ENCODE measurements around the gene ASB2.

Gene ASB2

GRCh38 chr14:93926873-93927799 lies 49.2 kb downstream of the ASB2 start, which contains the start of gene FAM181A:
Gene FAM181A (plus strand): TSS chr14:93927344. CDS start chr14:93928286, 942 bp downstream.
- DNase-seq (ENCODE audit: low read depth) = no peak

DNA sequence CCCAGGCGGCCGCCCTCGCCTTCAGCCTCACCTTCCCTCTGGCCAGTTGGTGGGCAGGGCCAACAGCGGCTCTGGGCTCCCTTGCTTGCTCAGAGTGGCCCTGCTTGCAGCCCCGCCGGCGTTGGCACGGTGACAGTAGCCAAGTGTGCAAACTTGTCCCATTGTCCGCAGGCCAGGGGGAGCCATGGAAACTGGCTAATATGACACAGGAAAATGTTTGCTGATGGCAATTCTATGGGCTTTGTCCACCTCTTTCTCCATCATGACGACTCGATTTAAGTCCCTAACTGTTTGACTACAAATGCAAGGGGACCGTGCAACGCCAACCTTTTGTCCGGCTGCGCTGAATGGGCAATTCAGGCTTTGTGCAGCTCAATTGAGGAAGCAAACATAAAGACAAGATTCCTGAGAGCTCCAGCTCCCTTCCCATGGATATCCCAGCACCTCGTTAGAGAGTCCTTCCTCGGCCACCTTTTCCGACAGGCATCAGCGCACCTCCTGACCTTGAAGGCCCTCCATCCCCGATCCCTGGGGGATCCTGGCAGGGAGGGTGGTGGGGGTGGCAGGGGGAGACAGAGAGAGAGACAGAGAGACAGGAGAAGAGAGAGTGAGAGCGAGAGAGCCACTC lies 50.0 kb downstream of the ASB2 start:
- no peak for DNase-seq (ENCODE audit: low read depth)

DNA sequence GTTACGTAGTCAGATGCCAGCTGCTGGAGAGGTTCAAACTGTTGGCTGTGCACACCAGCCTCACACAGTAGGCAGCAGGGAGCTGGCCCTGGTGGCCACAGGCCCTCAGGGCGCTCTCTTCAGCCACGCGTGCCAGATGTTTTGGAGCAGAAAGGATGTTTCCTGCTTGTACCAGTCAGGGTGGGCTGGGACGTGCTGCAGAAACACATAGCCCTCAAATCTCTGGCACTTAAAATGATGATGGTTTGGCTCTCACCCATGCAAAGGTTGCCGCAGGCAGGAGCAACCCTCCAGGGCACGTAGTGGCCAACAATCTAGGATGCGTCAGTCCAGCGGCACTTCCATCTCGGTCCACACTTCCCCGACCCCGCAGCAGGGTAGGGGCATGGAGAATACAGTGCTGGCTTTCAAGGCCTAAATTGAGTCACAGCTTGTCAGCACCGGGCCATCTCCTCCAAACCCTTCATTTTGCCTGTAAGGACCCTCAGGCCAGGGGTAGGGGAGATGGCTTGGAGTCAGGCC lies 50.9 kb downstream of the ASB2 start:
- DNase-seq (ENCODE audit: low read depth) = no peak

DNA sequence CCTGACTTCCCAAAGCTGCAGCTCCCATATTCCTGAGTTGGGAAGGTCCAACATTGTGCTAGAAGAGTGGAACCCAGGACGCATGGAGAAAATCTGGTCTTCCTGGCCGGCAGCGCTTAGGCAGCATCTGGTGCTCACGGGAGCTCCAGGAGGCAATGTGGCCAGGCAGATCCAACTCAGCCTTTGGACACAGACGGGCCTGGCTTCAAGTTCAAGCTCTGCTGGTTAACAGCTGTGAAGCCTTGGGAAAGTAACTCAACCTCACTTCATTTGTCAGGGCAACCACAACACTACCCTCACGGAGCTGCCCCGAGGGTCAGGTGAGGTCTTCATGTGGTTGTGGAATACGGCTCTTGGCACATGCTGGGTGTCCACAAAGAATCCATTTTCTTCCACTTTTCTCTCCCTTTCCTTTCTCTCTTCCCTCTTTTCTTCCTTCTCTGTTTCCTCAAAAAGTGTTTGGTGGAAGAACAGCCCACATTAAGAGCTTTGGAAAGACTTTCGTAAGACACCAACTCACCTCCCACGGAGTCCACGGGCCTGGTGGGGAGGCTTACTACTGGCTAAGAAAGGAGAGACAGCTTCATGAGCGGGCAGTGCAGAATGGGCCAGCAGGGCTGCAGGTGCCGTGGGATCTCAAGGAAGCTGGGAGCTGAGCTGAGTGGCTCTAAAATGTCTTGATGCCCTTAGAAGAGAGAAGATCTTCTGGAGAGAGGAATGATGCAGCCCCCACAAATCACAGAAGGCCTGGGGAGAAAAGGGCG lies 51.6 kb downstream of the ASB2 start:
- no peak for DNase-seq (ENCODE audit: low read depth)

DNA sequence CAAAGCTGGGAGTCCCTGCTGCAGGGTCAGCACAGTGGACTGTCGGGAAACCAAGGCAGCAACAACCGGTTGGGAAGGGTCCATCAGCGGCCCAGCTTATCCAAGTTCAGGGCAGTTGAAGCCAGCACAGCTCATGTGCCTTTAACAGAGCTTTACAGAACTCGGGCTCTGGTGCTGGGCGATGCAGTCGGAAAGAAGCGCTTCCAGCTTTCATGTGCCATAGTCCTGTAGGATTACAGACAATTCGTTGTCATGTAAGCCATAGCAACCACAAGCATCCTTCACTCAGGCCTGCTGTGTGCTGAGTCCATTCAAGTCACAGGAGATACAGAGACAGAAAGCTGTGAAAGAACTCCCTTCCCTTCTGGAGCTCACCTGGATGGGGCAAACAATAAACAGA lies 52.7 kb downstream of the ASB2 start:
- no peak for DNase-seq (ENCODE audit: low read depth)

- DNase-seq (ENCODE audit: low read depth) = no peak
These were observed 55.2 kb downstream of the ASB2 start for GRCh38 chr14:93921001-93921806.

DNA sequence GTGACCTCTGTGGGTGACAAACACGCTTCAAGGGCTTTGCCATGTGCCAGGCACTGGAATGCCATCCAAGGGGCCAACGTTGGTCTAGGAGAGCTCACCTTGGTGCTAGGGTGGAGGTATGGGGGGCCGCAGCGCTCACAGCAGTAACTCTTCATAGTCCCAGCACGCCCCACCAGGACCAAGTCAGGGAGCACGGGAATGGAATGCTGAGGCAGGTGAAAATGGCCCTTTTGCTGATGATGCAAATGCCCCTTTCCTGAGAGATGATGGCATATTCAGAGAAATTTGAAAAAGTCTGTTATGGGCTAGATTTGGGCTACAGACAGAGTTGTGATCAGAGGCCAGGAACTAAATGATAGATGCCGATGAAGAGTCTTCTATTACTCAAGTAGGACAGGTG lies 59.2 kb downstream of the ASB2 start:
- DNase-seq (ENCODE audit: low read depth) = no peak

- DNase-seq (ENCODE audit: low read depth) = no peak
These were observed 59.9 kb downstream of the ASB2 start for GRCh38 chr14:93916498-93916897.

DNA sequence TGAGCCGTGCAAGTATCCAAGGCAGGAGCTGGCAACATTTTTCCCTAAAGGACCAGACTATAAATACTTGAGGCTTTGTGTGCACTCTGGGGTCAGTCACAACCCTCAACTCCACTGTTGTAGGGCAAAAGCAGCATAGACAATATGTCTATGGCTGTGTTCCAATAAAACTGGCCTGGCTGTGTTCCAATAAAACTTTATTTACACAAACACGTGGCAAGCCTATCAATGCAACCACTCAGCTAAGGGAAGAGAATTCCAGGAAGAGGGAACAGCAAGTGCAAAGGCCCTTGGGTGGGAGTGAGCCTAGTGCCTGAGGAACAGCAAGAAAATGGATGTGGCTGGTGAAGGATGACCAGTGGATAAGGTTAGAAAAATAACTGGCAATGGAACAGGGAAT lies 60.6 kb downstream of the ASB2 start:
- no peak for DNase-seq (ENCODE audit: low read depth)

DNA sequence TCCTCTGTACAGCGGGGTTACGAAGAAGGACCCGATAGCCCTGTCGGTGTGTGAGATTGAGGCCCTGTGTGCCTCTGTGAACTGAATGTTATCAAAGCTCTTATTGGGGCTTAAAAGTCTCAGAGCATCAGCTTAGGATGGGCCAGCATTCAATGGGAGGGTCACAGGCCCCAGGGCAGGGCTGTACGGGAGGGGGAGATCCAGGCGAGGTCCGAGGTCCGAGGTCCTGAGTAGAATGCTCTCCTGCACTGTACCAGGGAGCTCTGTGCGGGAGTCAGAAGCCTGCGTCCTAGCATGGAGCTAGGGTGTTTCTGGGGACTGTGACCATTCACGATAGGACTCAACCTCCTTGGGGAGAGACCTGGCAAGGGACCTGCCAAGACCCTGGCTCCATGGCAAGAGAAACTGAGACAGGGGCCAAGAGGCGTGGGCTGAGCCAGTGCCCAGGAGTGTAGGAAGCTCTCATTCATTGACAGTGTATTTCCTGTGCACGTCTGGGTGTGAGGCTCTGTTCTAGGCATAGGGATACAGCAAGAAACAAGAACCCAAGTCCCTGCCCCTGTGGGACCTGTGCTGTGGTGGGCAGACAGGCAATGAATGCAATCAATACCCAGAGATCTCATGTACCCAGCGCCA lies 61.2 kb downstream of the ASB2 start:
- no peak for DNase-seq (ENCODE audit: low read depth)

DNA sequence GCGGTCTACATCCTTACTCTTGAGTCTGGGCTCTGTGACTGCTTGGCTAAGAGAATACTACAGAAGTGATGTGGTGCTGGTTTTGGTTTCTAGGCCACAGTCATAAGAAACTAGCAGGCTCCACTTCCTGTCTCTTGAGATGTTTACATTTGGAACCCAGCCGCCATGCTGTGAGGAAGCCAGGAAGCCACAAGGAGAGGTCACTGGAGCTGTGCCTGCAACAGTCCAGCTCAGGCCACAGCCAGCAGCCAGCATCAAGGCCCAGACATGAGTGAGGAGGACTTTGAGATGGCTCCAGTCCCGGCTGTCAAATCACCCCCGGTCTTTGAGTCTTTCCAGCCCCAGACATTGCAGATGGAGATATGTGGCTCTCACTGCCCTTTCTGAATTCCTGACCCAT lies 62.1 kb downstream of the ASB2 start:
- DNase-seq (ENCODE audit: low read depth) = no peak

GRCh38 chr14:93912782-93913181 lies 63.6 kb downstream of the ASB2 start:
- no peak for DNase-seq (ENCODE audit: low read depth)

DNA sequence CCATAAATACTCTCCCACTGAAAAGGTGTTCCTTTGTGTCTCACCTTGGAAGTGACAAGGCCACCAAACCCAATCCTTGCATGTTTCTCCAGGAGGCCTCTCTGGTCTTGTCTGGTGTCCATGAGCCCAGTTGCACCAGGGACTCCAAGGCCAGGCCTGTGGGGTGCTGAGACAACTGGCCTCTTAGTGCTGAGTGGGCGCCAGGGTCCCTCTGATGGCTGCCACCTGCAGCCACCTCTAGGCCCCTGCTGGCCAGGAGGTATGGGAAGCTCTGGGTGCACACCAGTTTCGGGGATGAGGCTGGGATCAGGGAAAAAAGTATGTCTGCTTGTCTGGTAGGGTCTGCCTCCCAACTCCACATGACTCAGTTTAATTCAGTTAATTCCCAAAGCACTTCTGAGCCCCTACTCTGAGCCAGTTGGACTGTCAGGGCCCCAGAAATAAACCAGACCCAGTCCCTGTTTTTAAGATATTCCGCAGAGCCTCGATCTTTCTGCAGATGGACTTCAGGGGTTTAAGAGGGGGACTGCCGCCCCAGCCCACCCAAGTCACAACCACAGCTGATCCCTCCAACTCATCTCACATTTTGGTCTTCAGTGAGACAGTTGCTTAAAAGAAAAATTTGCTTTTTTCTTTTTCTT lies 64.3 kb downstream of the ASB2 start:
- no peak for DNase-seq (ENCODE audit: low read depth)

GRCh38 chr14:93909429-93910128 lies 66.8 kb downstream of the ASB2 start:
- DNase-seq (ENCODE audit: low read depth) = no peak

DNA sequence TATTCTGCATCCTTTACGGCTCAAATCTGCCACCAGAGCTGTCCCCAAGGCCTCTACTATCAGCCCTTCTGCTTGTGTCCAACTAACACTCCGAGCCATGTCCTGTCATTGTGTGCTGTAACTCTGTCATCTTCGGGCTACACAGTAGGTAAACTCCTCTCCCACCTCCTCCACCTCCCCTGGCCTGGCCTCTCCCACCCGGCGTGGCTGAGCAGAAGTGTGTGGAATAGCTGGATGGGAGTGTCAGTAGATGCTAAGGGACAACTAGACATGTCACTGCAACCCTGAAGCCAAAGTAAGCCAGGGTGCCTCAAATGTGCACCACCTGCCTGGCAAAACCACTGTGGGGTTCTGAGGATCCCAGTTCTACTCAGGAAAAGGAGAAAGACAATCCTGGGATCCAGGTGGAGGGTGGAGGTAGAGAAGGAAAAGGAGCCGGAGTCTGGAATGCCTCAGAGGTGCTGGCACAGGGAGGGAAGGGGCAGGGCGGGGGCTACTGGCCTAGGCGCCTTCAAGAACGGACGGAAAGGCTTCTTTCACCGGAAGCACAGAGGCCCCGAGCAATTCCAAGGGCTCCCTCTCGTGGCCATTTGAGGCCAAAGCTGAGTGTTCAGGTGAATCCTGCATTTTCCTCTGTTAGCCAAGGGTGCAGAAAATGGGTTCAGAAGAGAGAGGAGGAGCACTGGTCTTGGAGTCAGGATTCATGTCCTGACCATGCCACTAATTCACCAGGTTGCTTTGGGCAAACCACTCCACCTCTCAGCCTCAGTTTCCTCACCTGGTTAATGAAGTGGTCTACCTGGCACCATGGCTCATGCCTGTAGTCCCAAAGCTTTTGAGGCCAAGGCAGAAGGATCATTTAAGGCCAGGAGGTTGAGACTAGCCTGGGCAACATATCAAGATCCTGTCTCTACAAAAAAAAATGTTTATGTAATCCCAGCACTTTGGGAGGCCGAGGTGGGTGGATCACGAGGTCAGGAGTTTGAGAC lies 69.7 kb downstream of the ASB2 start:
- peak; percentile 27 for DNase-seq (ENCODE audit: low read depth)

DNA sequence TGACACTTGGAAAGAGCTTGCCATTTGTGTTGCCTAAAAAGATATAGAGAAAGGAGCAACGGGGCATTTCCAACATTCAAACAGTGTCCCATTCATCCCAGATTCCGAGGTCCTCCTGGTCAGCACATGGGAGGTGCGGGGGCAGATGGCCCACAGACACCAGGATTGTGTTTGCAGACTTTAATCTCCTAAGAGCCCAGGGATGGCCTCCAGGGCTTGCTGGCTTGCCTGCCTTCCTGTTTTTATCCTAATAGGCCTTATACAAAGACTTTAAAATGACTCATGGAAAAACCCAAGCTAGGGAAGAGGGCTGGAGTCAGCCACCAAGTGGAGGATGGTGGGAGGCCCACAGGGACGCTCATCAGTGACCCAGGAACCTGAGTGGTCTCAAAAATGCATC lies 70.7 kb downstream of the ASB2 start:
- no peak for DNase-seq (ENCODE audit: low read depth)

DNA sequence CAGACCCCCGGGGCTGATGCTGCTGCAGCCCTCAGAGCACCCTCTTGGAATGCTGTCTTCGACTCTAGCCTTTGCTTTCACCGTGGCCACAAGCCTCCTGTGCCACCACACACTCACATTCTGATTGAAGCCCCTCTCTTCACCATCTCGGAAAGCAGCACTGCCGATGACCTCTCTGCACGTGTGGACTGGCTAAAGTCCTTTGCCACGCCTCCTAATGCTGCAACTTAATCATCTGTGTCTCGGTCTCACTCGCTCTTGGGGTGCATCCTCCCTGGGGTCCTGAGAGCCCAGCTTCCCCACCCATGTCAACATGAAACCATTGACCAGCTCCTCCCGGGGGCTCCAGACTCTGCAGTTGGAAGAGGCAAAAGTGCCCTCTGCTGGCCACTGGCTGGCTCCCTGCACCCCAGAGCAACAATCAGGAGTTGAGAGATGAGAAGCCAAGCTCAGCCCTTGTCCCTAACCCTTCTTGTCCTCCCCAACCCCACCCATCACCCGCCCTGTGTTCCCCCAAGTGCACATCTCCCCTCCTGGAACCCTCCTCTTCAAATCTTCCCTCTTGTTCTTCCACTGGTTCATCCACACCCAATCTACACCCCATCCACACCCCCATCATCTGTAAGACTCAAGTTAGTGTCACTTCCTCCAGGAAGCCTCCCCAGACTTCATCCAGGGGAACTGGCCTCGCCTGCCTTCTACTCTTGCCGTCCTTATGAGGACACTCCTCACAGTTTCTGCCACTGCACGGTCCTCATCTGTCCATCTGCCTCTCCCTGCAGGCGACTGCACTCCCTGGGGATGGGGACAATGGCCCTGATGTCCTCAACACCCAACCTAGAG lies 72.8 kb downstream of the ASB2 start:
- no peak for DNase-seq (ENCODE audit: low read depth)

All from stimulated activated CD8-positive, alpha-beta memory T cell treated with anti-CD3 and anti-CD28 coated beads, Interleukin-4, amount 100 ng/mL, for 24 hours (primary cell).